ENCODE data around the gene GMFB. TPM values are rescaled to one million over a fixed set of nuclear protein-coding genes. Genes with fewer than 3 reads are reported as not detected.
A peak's percentile ranks its signal among the peaks of the same experiment; 100 is the strongest.

GMFB gene
- total RNA-seq, 1 experiment from 2014 or later: 63.7 TPM

DNA sequence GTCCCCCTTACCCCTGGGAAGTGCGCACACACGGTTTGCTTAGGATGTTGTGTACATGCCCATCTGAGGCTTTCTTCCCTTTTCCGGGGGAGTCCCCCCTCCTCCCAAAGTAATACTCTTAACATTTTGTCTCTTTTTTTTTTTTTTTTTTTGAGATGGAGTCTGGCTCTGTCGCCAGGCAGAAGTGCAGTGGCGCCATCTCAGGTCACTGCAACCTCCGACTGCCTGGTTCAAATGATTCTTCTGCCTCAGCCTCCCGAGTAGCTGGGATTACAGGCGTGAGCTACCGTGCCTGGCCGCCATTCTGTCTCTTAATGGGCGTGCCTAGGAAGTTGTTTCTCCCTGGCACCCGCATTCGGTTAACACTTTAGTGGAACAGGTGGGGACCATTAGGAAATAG is 4.5 kb upstream of the GMFB start:
- ChIA-PET CTCF (interaction anchor here (0.6 to 1.9 kb wide), 30 partner anchors 9 to 1420 kb away, joined by 3 to 18 read pairs (median 4); partner anchors contain the start of genes CGRRF1 and SAMD4A), POLR2A (interaction anchor here (0.6 to 1.1 kb wide), 3 partner anchors 16 to 377 kb away, joined by 3 to 4 read pairs (median 3); partner anchors contain the start of gene CGRRF1)
- Mint-ChIP-seq H3K4me3 (no peak overlapping the region), H3K27me3 (ENCODE audit: low read depth) (no peaks in the 10 kb centered on the region), H3K36me3 (no peaks in the 10 kb centered on the region), H3K4me1 (peaks cover 25% of the 10 kb centered on the region), H3K9me3 (peaks cover 3% of the 10 kb centered on the region), H3K27ac (no peak overlapping the region)
- DNase-seq (ENCODE audit: low spot score) (peak; percentile 34), ATAC-seq (peak; percentile 28)
- TF ChIP-seq ZNF263 (CRISPR knock-in tag; IDR thresholded peaks at IDR 0.05; ENCODE audit: low read depth) (no peak), NFYB (CRISPR knock-in tag; conservative IDR thresholded peaks at IDR 0.05; ENCODE audit: low read depth) (no peak), TCF7 (CRISPR knock-in tag; IDR thresholded peaks at IDR 0.05; ENCODE audit: low read depth) (no peak), JUN (CRISPR knock-in tag; IDR thresholded peaks at IDR 0.05) (no peak), EMX1 (CRISPR knock-in tag; IDR thresholded peaks at IDR 0.05) (no peak), E2F1 (CRISPR knock-in tag; IDR thresholded peaks at IDR 0.05) (no peak), KAT7 (CRISPR knock-in tag; IDR thresholded peaks at IDR 0.05; ENCODE audit: borderline replicate concordance) (no peak)
- TF ChIP-seq, protein P1, sequence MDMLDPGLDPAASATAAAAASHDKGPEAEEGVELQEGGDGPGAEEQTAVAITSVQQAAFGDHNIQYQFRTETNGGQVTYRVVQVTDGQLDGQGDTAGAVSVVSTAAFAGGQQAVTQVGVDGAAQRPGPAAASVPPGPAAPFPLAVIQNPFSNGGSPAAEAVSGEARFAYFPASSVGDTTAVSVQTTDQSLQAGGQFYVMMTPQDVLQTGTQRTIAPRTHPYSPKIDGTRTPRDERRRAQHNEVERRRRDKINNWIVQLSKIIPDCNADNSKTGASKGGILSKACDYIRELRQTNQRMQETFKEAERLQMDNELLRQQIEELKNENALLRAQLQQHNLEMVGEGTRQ (CRISPR knock-in tag; IDR thresholded peaks at IDR 0.05): no peak

DNA sequence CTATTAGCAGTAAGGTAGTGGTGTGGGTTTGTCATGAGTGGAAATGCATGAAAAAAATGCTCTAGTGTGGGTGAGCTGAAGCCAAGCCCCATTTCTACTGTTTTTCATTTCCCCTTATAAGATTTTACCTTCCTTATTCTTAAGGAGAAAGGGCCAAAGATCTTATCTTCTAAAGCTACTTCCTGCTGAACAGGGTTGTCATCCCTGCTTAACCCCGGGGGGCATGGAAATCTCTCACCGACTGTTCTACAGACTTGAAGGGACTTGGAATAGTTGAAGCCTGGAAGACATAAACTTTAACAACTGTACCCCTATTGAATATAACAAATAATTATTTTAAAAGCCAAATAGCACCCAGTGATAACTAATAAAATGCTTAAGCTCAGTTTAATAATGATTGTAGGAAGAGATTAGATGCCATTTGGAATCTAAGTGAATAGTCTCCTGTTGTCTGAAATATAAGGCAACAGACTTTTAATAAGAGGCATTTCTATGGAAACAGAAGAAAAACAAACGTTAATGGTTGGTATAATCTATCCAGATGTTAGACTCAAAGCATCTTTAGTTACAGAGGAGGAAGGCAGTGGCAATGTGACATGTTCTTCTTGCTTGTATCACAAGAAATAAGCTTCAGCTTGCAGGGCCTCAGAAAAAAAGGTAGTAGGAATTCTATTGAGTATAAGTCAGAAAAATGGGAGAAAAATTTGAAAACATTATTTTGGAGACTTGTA is 1.8 kb upstream of the GMFB start:
- DNase-seq (ENCODE audit: low spot score) (no peak), ATAC-seq (no peak)
- CTCF ChIA-PET: interaction anchor here (0.5 kb wide), 1 partner anchor 1044 kb away, joined by 3 read pairs; no protein-coding TSS in a partner anchor
- POLR2A ChIA-PET: interaction anchor here (0.6 kb wide), 1 partner anchor 76 kb away, joined by 3 read pairs; no protein-coding TSS in a partner anchor
- H3K36me3 Mint-ChIP-seq: no peaks in the 10 kb centered on the region
- no peaks in the 10 kb centered on the region for H3K27me3 Mint-ChIP-seq (ENCODE audit: low read depth)
- peaks cover 43% of the 10 kb centered on the region for H3K4me1 Mint-ChIP-seq
- peak overlapping the region; percentile 20; the same call in 1 of the 2 replicates for H3K4me3 Mint-ChIP-seq
- H3K9me3 Mint-ChIP-seq: no peaks in the 10 kb centered on the region
- H3K27ac Mint-ChIP-seq: no peak overlapping the region
- TF ChIP-seq HMGA2 (CRISPR knock-in tag; IDR thresholded peaks at IDR 0.05) (no peak), ZNF263 (CRISPR knock-in tag; IDR thresholded peaks at IDR 0.05; ENCODE audit: low read depth) (no peak), ZNF425 (CRISPR knock-in tag; conservative IDR thresholded peaks at IDR 0.05) (no peak), SP1 (CRISPR knock-in tag; conservative IDR thresholded peaks at IDR 0.05) (no peak), TEAD1 (CRISPR knock-in tag; IDR thresholded peaks at IDR 0.05) (no peak), NR2C2 (CRISPR knock-in tag; IDR thresholded peaks at IDR 0.05) (no peak), ATF1 (CRISPR knock-in tag; IDR thresholded peaks at IDR 0.05) (no peak), SOX15 (CRISPR knock-in tag; IDR thresholded peaks at IDR 0.05) (no peak), RORB (CRISPR knock-in tag; IDR thresholded peaks at IDR 0.05) (no peak), GRHL2 (CRISPR knock-in tag; IDR thresholded peaks at IDR 0.05; ENCODE audit: insufficient replicate concordance, severe bottlenecking) (no peak), HMGXB4 (CRISPR knock-in tag; IDR thresholded peaks at IDR 0.05) (no peak)
- TF ChIP-seq, protein P2, sequence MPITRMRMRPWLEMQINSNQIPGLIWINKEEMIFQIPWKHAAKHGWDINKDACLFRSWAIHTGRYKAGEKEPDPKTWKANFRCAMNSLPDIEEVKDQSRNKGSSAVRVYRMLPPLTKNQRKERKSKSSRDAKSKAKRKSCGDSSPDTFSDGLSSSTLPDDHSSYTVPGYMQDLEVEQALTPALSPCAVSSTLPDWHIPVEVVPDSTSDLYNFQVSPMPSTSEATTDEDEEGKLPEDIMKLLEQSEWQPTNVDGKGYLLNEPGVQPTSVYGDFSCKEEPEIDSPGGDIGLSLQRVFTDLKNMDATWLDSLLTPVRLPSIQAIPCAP (CRISPR knock-in tag; IDR thresholded peaks at IDR 0.05): no peak
- TF ChIP-seq, protein P3, sequence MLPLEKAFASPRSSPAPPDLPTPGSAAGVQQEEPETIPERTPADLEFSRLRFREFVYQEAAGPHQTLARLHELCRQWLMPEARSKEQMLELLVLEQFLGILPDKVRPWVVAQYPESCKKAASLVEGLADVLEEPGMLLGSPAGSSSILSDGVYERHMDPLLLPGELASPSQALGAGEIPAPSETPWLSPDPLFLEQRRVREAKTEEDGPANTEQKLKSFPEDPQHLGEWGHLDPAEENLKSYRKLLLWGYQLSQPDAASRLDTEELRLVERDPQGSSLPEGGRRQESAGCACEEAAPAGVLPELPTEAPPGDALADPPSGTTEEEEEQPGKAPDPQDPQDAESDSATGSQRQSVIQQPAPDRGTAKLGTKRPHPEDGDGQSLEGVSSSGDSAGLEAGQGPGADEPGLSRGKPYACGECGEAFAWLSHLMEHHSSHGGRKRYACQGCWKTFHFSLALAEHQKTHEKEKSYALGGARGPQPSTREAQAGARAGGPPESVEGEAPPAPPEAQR (CRISPR knock-in tag; IDR thresholded peaks at IDR 0.05): no peak
- TF ChIP-seq, protein P1 (CRISPR knock-in tag; IDR thresholded peaks at IDR 0.05): no peak
- TF ChIP-seq, protein P4, sequence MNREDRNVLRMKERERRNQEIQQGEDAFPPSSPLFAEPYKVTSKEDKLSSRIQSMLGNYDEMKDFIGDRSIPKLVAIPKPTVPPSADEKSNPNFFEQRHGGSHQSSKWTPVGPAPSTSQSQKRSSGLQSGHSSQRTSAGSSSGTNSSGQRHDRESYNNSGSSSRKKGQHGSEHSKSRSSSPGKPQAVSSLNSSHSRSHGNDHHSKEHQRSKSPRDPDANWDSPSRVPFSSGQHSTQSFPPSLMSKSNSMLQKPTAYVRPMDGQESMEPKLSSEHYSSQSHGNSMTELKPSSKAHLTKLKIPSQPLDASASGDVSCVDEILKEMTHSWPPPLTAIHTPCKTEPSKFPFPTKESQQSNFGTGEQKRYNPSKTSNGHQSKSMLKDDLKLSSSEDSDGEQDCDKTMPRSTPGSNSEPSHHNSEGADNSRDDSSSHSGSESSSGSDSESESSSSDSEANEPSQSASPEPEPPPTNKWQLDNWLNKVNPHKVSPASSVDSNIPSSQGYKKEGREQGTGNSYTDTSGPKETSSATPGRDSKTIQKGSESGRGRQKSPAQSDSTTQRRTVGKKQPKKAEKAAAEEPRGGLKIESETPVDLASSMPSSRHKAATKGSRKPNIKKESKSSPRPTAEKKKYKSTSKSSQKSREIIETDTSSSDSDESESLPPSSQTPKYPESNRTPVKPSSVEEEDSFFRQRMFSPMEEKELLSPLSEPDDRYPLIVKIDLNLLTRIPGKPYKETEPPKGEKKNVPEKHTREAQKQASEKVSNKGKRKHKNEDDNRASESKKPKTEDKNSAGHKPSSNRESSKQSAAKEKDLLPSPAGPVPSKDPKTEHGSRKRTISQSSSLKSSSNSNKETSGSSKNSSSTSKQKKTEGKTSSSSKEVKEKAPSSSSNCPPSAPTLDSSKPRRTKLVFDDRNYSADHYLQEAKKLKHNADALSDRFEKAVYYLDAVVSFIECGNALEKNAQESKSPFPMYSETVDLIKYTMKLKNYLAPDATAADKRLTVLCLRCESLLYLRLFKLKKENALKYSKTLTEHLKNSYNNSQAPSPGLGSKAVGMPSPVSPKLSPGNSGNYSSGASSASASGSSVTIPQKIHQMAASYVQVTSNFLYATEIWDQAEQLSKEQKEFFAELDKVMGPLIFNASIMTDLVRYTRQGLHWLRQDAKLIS (CRISPR knock-in tag; IDR thresholded peaks at IDR 0.05; ENCODE audit: borderline replicate concordance): no peak

Data from WTC11 (cell line).